Lower leg skin (tissue), 3 donors: ENCODE data around the gene RGS16.

Experiments used
- POLR2A ChIP-seq, 2 donors: fragments of 450-650 bp; IDR thresholded peaks; one replicate each; pipeline ENCODE4 v1.6.1; 2016 to 2017; ENCODE audit warnings: antibody characterized with exemption in 2 of 2, mild to moderate bottlenecking in 1 of 2, moderate library complexity in 1 of 2
- TF ChIP-seq, protein P1 (sequence below), 3 donors: fragments of 450-650 bp; IDR thresholded peaks; one replicate each; pipeline ENCODE4 v1.5.1; 2016; ENCODE audit warnings: antibody characterized with exemption in 3 of 3, mild to moderate bottlenecking in 3 of 3, moderate library complexity in 2 of 3

GRCh38 chr1:182600745-182601415 is 3.3 kb downstream of the RGS16 start:
- TF ChIP-seq, protein P1, sequence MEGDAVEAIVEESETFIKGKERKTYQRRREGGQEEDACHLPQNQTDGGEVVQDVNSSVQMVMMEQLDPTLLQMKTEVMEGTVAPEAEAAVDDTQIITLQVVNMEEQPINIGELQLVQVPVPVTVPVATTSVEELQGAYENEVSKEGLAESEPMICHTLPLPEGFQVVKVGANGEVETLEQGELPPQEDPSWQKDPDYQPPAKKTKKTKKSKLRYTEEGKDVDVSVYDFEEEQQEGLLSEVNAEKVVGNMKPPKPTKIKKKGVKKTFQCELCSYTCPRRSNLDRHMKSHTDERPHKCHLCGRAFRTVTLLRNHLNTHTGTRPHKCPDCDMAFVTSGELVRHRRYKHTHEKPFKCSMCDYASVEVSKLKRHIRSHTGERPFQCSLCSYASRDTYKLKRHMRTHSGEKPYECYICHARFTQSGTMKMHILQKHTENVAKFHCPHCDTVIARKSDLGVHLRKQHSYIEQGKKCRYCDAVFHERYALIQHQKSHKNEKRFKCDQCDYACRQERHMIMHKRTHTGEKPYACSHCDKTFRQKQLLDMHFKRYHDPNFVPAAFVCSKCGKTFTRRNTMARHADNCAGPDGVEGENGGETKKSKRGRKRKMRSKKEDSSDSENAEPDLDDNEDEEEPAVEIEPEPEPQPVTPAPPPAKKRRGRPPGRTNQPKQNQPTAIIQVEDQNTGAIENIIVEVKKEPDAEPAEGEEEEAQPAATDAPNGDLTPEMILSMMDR (IDR thresholded peaks at IDR 0.05) = no peak
- TF ChIP-seq POLR2A (IDR thresholded peaks at IDR 0.05) = no peak
